NB4 (cell line): ENCODE measurements around the gene ARHGEF37.

Experiments
- CTCF ChIP-seq: IDR thresholded peaks from one replicate; pipeline ENCODE4 v1.5.1; 2012; ENCODE audit warnings: low read depth, low read length
- MYC ChIP-seq: IDR thresholded peaks from 2 replicates; pipeline ENCODE4 v1.6.1; 2011; ENCODE audit warnings: low read depth, low read length
- POLR2A ChIP-seq: IDR thresholded peaks from 2 replicates; pipeline ENCODE4 v1.6.1; 2011; ENCODE audit warnings: mild to moderate bottlenecking; ENCODE audit not compliant: insufficient read length; ENCODE audit errors: extremely low read depth
- TF ChIP-seq, protein P1 (sequence below): IDR thresholded peaks from 2 replicates; pipeline ENCODE4 v1.6.1; 2011; ENCODE audit warnings: low read depth, low read length

DNA sequence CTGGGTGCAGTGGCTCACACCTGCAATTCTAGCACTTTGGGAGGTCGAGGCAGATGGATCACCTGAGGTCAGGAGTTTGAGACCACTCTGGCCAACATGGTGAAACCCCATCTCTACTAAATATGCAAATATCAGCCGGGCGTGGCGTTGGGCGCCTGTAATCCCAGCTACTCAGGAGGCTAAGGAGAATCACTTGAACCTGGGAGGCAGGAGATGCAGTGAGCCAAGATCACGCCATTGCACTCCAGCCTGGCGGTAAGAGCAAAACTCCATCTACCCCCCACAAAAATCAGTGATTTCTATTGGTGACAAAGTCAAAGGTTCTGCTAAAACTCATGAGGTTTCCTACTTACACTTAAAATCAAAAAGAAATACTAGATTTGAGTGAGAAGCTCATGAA is 48.9 kb upstream of the ARHGEF37 start:
- TF ChIP-seq POLR2A: no peak
- TF ChIP-seq CTCF: no peak
- TF ChIP-seq, protein P1, sequence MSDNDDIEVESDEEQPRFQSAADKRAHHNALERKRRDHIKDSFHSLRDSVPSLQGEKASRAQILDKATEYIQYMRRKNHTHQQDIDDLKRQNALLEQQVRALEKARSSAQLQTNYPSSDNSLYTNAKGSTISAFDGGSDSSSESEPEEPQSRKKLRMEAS: no peak
- TF ChIP-seq MYC: no peak
